Dedifferentiated amniotic fluid mesenchymal stem cell (primary cell): Measurements from ENCODE around the gene EPHA6.
"Not testable (repeated sequence)": the region's sequence is repeated elsewhere in the genome, so short reads cannot be mapped to it uniquely, and the experiment has no call there.

Experiments used
- DNase-seq: peaks from one replicate; pipeline ENCODE4 v3.0.0-alpha.2; 2016; ENCODE audit errors: extremely low spot score

The EPHA6 gene

DNA sequence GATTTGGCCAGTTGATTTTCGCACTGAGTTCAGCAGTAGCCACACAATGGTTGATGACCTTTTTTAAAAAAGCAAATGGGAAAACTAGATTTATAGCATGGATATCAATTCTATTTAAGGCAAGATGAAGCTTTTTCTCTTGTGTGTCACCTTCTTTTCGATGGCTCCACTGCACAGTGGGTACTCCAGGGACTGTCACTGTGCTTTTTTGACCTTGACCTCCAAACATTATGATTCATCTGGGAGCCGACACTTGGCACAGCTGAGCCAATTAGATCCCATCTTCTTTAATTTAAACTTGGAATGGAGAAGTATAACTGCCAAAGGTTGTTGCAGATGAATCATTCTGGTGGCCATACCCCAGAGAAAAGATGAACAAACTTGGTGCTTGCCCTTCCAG lies 367.3 kb downstream of the EPHA6 start:
- DNase-seq, result no peak

DNA sequence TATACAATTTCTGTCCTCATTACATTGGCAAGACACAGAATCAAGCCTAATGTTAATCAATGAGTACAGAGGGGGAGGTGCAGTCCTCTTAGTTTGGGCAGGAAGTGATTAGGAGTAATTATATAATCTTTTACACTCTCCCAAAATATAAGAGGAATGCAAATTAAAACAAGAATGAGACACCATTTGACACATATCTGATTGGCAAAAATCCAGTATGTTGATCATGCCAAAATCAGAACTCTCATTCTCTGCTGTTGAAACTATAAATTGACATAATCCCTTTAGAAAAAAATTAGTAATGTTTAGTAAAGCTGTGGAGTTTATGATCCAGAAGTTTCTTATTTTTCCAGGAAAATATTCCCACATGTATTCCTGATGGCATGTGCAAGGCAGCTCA lies 373.4 kb downstream of the EPHA6 start:
- no peak for DNase-seq

DNA sequence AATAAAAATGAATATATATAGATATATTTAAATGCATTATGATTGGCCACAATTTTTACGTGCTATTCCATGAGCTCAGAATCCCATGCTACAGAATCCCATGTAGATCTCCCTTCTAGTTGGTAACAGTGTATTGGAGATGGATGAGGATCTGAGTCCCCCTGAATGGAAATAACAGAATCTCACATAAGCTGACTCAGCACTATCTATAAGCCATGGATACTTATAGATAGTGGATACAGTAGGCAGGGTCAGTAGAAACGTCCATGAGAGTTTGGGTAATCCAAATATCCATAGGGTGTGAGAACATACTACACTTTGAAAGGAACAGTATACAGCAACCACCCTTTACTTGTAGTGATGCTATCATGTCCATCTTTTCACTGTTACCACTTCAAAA lies 375.4 kb downstream of the EPHA6 start:
- DNase-seq, result no peak

DNA sequence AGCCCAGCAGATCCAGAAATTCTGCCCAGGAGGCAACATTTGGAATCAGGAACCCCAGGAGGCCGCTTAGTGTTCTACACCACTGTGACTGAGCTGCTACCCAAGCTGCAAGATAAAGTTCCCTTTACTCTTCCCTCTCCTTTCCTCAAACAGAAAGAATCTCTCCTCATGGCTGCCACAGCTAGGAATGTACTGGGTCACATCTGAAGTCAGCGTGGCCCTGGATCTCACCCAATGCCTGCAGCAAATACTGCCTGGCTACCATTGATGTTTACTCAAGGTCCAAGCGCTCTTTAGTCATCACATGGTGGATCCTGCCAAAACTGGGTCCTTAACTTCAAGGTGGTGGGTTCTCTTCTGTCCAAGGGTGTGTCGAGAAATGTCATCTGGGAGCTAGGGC lies 382.7 kb downstream of the EPHA6 start:
- DNase-seq, result no peak

DNA sequence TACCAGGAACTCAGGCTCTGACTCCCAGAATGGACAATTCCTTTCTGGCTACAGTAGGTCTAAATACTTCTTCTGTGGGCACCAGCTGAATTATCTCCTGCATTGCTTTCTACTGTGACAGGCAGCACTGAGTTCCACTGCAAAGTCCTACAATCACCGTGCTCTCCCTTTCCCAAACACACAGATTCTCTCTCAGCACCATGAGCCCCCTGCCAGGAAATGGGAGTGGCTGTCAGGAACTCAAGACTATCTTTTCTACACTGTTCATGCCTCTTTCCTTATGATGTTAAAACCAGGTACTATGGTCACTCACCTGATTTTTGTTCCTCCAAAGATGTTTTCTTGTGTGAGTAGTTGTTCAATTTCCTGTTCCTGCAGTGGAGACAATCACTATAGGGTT lies 383.4 kb downstream of the EPHA6 start:
- DNase-seq, result no peak

DNA sequence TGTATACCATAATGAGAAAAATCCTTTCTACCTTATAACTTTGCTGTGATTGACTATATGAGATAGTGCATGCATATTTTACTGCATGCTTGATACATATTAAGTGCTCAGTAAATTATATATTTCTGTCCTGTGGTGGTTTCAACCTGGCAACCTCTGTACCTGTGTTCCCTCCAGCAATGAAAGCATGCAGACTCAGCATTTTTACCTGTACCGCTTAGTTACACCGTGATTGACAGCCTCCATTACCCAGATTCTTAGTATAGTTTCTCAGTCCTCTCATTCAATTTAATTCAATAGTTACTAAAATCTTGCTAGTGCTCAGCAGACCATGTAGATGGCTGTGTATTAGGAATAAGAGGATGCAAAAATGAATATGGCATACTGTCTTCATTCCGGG lies 386.0 kb downstream of the EPHA6 start:
- no peak for DNase-seq

DNA sequence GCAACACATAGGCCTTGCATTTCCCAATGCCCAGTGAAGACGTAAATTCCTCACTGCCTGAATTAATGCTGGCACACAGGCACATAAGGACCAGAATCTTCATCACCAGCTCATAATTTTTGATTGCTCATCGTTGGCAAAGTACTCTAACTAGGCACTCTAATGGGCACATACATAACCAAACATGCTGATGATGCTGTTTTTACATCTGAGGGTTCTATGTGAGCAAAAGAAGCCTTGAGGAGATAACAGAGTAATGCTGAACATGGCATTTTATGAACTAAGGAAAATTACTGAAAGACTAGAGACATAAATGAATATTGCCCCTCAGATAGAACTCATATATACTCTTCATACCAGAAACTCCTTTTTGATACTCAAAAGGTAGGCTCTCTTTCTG lies 387.4 kb downstream of the EPHA6 start:
- no peak for DNase-seq

DNA sequence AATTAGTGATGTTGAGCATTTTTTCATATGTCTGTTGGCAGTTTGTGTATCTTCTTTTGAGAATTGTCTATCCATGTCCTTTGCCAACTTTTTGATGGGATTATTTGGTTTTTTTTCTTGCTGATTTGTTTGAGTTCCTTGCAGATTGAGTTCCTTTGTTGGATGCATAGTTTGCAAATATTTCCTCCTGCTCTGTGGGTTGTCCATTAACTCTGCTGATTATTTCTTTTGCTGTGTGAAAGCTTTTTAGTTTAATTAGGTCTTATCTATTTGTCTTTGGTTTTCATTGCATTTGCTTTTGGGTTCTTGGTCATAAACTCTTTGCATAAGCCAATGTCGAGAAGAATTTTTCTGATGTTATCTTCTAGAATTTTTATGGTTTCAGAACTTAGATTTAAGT lies 414.6 kb downstream of the EPHA6 start:
- DNase-seq, result no peak

DNA sequence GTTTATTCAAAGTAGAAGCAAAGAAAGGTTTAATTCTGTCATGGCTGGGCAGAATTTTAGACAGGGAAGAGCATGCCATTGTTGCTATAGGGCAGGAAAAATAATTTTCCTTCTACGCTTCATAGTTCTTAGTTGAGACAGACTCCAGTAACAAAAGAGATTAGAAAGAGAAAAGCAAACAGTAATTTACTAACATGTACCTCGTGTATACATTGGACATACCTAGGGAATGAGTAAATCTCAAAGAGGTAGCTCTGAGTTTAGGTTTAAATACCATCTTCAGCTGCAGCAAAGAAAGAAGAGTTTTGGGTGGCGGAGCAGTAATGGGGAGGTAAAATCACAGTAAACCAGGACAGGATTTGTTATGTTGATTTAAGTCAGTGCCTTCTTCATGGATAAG lies 416.1 kb downstream of the EPHA6 start:
- no peak for DNase-seq

DNA sequence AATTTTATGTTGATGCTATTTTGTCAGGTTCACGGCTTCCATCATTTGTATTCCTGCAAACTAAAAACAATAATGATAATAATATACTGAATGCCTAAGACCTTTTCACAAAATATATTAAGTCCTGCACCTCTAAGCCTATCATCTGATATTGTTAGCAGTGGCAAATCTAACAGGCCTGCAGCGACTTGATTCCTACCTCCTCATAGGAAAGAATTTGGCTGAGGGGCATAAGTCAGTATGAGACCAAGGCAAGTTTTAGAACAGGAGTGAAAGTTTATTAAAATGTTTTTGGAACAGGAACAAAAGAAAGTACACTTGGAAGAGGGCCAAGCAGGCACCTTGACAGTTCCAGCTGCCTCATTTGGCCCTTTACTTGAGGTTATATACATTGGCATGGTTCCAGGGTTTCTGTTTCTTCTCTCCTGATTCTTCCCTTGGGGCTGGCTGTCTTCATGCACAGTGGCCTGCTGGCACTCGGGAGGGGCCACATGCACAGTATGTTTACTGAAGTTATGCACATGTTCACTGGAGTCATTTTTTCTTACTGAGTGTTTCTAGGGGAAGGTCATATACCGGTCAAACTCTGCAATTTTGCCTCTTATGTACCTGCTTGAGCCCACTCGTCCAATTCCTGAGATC lies 418.1 kb downstream of the EPHA6 start:
- no peak for DNase-seq

DNA sequence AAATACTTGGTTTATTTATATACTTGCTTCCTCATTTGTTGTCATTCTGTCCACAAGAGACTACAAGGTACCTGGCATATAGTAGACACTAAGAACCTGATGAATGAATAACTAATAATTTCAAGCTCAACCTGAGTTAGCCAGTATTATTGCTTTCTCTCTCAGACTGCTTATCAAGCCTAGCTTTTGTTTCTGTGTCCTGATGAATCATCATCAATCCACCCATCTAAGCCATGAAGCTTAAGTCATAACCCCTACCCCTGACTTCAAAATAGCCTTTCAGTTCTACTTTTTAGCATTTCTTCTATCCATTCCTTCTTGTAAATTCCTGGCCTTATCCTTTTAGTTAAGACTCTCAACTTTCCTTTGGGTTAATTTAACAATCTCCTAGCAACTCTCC lies 420.8 kb downstream of the EPHA6 start:
- DNase-seq, result no peak

DNA sequence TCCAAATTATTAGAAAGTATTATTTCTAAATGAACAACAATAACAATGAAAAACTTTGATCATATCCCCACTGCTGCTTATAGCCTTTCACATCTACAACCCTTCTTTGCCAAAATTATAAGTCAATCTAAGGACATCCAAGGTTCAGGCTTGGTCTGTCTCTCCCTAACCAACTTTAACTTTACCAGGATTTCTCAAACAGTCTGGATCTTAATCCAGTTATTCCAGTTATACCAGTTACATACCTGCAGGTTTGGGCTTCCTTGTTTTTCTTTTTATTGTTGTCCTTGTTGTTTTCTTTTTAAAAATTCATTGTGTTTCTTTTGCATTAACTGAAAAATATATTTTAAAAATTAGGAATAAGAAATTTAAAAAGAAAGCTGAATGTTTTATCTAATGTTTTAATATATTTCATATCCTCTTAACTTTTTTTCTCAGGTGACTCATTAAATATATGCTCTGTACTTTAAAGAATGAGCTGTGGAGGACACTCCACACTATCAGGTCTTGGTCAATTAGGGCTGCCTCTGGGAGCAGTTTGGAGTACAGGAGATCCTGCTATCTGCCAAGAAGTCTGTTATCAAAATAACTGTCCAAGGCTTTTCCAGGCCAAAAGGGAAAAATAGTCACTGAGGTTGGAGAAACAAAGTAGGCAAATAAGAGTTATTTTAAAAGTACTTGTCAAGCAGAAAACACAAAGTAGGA lies 421.4 kb downstream of the EPHA6 start:
- no peak for DNase-seq

DNA sequence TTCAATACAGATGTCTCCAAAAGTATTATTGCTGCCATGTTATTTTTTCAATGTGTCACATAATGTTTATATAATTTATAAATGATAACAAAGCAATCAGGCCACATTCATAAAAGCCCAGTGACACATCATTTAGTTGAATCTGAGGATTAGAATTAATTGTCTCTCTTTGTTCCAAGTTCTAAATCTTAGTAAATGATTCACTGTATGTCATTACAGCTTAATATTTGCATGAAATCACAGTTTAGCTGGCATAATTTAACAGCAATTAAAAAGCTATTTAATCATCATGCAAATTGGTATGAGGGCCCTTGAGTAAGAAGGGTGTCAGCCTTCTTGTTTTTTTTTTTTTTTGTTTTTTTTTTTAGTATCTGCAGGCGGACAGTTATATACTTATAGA lies 427.0 kb downstream of the EPHA6 start:
- no peak for DNase-seq

DNA sequence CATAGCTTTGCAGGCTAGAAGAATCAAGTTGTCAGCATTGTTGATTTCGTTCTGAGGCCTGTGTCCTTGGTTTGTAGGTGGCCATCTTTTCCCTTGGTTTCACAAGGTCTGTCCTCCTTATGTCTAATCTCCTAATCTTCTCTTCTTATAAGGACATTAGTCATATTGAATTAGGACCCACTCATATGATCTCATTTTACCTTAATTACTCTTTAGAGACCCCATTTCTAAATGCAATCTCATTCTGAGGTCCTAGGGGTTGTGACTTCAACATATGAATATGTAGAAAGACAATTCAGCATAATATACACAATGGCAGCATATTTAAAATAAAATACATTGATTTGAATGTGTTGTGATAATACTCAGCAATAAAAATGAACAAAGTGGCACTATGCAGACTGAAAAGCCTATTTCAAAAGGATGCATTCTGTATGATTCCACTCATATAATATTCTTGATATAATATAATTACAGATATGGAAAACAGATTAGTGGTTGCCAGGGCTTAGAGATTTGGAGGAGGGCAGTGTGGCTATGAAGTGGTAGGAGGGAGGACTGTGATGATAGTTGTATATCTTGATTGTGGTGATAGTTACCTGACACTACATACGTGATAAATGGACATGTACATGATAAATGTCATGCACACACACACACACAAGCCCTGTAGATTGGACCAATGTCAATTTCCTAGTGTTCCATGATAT lies 431.0 kb downstream of the EPHA6 start:
- no peak for DNase-seq

DNA sequence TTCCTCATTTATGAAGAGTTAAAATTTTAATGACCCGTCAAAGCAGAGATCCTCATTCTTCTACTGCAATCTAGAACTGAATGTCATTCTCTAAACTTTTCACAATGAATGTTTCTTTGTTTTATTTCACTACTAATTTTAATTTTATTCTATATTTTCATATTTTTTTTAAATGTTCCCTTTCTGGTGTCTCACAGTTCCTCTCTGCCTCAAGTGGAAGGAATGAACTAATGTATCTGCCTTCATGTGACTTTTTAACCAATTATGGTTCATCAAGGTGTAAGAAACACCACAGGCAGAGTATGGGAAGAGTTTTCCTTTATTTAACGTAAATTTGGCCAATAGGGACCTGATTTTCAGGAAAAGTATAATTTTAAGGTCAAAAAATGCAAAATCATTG lies 441.7 kb downstream of the EPHA6 start:
- DNase-seq, result no peak

DNA sequence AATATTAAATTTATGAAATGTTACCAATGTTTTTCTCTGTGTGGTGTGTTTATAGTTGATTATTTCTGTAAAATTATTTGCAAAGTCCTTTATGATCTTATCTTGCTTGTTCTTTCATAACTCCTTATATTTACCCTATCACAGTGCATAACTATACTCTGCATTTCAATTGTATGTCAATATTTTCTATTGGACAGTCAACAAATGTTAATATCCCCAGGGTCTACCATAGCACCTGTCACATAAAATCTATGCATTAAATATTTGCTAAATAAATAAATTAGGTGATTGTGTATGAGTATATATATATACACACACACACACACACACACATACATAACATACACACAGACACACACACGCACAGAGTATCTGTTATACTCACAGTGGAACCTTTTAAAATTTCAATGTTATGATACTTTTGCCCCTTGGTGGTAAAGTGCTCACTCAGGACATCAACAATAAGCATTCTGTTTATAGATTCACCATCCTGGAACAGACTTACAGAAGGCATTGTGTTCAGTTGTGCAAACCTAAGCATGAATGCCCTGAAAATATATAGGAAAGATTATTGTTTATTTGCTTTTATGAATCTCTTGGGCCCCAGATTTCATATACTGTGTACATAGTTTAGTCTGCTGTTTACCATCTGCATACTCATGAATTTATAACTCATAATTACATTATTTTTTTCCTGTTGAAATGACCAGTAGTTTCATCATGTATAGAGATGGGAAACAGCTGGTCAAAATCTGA lies 443.7 kb downstream of the EPHA6 start:
- no peak for DNase-seq

DNA sequence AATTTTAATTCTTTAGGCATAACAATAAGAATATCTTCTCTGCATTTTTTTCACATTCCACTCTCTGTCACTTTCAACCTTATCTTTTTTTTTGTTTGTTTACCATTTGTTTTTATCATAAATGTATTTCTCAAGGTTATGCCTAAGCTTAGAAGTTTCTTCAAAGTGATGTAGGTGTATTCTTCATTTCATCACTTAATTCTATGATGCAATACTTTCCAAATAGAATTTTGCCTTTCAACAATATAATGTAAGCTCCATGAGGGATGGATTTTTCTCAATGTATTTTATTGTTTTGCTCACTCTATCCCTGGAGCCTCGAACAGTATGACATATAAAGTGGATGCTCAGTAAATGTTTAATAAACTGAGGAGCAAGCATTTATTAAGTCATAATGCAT lies 444.9 kb downstream of the EPHA6 start:
- no peak for DNase-seq

DNA sequence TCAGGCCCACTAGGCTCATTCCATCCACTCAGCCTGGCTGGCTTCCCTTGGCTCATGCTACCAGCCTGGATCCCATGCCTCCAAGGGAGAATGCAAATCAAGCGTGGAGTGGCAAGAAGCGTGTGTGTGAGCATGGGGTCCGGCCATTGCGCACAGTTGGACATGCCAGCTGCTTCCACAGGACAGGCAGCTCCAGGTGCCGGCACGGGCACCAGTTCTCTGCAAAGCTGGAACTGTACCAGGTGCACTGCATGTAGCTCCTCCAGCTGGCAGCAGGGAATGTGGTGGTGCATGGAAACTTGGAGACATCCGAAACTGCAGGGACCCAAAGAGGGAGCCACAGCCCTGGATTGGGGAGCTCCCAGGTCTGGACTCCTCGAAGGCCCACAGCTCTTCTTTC lies 449.8 kb downstream of the EPHA6 start:
- no peak for DNase-seq

DNA sequence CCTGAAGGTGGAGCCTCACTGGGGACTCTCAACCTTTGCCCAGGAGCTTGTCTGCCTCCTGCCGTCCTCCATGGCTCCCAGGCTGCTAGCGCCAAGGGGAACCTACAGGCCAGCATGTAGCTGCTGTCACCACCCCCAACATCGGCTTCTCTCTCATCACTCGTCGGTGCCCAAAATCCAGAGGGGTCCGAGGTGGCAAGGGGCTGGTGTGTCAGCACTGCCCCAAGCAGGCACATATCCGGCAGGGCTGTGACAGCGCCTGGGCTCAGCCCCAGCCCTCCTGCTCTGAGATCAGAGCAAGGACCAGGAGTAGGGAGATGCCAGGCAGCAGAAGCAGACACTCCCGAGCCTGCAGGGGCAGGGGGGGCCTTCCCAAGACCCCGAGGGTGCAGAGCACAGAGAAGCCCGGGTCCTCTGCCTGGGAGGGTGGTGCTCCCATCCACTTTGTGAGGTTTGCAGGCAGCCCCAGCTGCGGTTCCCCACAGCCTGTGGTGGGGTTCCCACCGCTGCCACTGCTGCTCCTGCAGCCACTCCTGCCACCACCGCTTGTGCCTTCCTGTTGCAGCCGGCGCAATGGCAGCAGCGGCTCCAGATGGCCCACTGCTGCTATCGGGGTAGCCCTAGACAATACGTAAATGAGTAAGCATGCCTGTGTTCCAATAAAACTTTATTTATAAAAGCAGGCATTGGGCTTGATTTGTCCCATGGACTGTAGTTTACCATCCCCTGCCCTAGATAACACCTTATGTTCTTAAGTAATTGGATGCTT lies 451.0 kb downstream of the EPHA6 start:
- no peak for DNase-seq

DNA sequence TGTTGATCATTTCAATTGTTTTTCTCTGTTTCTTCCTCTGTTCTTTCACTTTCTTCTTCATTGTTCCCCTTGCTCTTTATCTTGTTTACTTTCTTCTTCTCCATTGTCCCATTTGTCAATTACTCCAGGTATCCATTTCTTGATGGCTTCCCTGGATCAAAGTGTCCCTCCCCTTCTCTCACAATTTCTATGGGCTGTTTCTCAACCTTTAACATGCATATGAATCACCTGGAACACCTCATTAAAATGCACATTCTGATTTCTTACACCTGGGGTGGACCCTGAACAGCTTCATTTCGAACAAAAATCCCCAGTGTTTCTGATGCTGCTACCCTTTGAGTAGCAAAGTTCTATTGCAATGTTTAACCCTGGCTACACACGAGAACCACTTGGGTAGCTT lies 454.8 kb downstream of the EPHA6 start:
- DNase-seq, result no peak

DNA sequence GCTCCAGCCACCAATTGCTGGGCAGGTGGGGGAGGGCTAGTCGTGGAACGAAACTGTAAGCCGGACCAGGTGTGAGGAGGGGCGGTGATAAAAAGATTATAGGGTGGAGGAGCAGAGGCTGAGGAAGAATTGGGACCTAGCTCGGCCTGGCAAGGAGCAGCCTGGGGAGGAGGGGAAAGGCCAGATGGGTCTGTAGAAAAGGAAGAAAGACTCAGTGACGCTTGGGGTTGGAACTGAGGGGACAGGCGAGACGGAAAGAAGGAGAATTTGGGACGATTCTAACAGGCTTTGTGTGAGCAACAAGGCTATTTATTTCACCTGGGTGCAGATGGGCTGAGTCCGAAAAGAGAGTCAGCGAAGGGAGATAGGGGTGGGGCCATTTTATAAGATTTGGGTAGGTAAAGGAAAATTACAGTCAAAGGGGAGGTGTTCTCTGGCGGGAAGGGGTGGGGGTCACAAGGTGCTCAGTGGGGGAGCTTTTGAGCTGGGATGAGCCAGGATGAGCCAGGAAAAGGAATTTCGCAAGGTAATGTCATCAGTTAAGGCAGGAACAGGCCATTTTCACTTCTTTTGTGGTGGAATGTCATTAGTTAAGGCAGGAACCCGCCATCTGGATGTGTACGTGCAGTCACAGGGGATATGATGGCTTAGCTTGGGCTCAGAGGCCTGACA lies 462.6 kb downstream of the EPHA6 start:
- DNase-seq, result not testable (repeated sequence)
